HepG2 (cell line): ENCODE results near the gene TRIO. TPM values are rescaled to one million over a fixed set of nuclear protein-coding genes. Genes with fewer than 3 reads are reported as not detected.

Source experiments
- AGO1 ChIP-seq: fragments of 200-400 bp; formaldehyde crosslinking; IDR thresholded peaks from 2 replicates; pipeline ENCODE4 v1.6.1; 2017; ENCODE audit warnings: mild to moderate bottlenecking, low read depth, low read length, moderate library complexity; ENCODE audit not compliant: poor library complexity, severe bottlenecking
- ARNT2 ChIP-seq: sonication (generic); formaldehyde crosslinking; IDR thresholded peaks from 2 replicates; pipeline ENCODE4 v1.8.0; 2022; ENCODE audit warnings: mild to moderate bottlenecking, low read depth, missing genetic modification reagents, moderate library complexity
- ATF7-NPFF ChIP-seq: sonication (generic); formaldehyde crosslinking; IDR thresholded peaks from 2 replicates; pipeline ENCODE4 v1.8.1; 2023; ENCODE audit warnings: mild to moderate bottlenecking, low read depth, missing genetic modification reagents, moderate library complexity
- CBX5 ChIP-seq: sonication (generic); formaldehyde crosslinking; IDR thresholded peaks from 2 replicates; pipeline ENCODE4 v1.4.0; 2020; ENCODE audit warnings: missing genetic modification reagents, borderline replicate concordance
- GLI4 ChIP-seq: sonication (generic); formaldehyde crosslinking; IDR thresholded peaks from 2 replicates; pipeline ENCODE4 v1.5.1; 2020; ENCODE audit warnings: missing genetic modification reagents, mild to moderate bottlenecking, moderate library complexity, borderline replicate concordance
- IRF2 ChIP-seq: IDR thresholded peaks from 2 replicates; pipeline ENCODE4 v1.6.1; 2018; ENCODE audit warnings: missing genetic modification reagents, missing compliant biosample characterization
- KAT2B ChIP-seq: fragments of 150-350 bp; IDR thresholded peaks from 2 replicates; pipeline ENCODE4 v1.6.1; 2014; ENCODE audit warnings: low read depth, low read length, borderline replicate concordance
- PRPF4 ChIP-seq: fragments of 200-400 bp; formaldehyde crosslinking; IDR thresholded peaks from 2 replicates; pipeline ENCODE4 v1.6.1; 2016; ENCODE audit warnings: low read length, low read depth; ENCODE audit not compliant: poor library complexity, severe bottlenecking
- SSRP1 ChIP-seq: IDR thresholded peaks from 2 replicates; pipeline ENCODE4 v1.6.1; 2016; ENCODE audit warnings: control low read depth
- YEATS2 ChIP-seq: sonication (generic); formaldehyde crosslinking; IDR thresholded peaks from 2 replicates; pipeline ENCODE4 v1.4.0; 2020; ENCODE audit warnings: missing genetic modification reagents, borderline replicate concordance
- ZKSCAN8 ChIP-seq: IDR thresholded peaks from 2 replicates; pipeline ENCODE4 v1.6.1; 2016; ENCODE audit warnings: borderline replicate concordance, missing genetic modification reagents, missing compliant biosample characterization
- ZNF746 ChIP-seq: sonication (generic); formaldehyde crosslinking; IDR thresholded peaks from 2 replicates; pipeline ENCODE4 v1.8.0; 2022; ENCODE audit warnings: mild to moderate bottlenecking, missing genetic modification reagents
- ZNF749 ChIP-seq: sonication (generic); formaldehyde crosslinking; IDR thresholded peaks from 2 replicates; pipeline ENCODE4 v1.8.0; 2022; ENCODE audit warnings: mild to moderate bottlenecking, missing genetic modification reagents, moderate library complexity, borderline replicate concordance
- polyA plus RNA-seq, 8 experiments: library from polyadenylated mRNA; depleted of rRNA in 3 of 8; stranded (reverse) in 7 of 8; unstranded in 1 of 8; fragments of >200 nt; fragmentation: Illumina TruSeq in 4 of 8; extraction: Trizol in 4 of 8; gene quantifications; 2 replicates each; pipeline versions ENCODE4 v1.2.1 to v1.2.3, GENCODE V29; 2011 to 2016; ENCODE audit warnings: low read depth in 4 of 8, missing spikeins in 1 of 8, mixed read lengths in 1 of 8; ENCODE audit not compliant: insufficient read depth in 1 of 8
- total RNA-seq, 5 experiments: library from RNA; depleted of rRNA; stranded (reverse); fragments of >200 nt; fragmentation: Illumina TruSeq; extraction: Trizol; gene quantifications; 2 replicates each; pipeline ENCODE4 v1.2.3, GENCODE V29; 2016; ENCODE audit warnings: low read depth in 1 of 5
- TF ChIP-seq, protein P1 (sequence below): sonication (generic); formaldehyde crosslinking; IDR thresholded peaks from 2 replicates; pipeline ENCODE4 v1.5.0; 2020; ENCODE audit warnings: missing genetic modification reagents, mild to moderate bottlenecking, borderline replicate concordance
- TF ChIP-seq, protein P2 (sequence below): sonication (generic); formaldehyde crosslinking; IDR thresholded peaks from 2 replicates; pipeline ENCODE4 v1.4.0; 2020; ENCODE audit warnings: missing genetic modification reagents
- TF ChIP-seq, protein P3 (sequence below): sonication (generic); formaldehyde crosslinking; IDR thresholded peaks from 2 replicates; pipeline ENCODE4 v1.4.0; 2020; ENCODE audit warnings: mild to moderate bottlenecking, missing genetic modification reagents

Gene TRIO
- total and polyA plus RNA-seq, 2 of the 13 experiments (the other 11 are each of a cell fraction or from before 2014, with no cell fraction given): 45.2 to 45.9 TPM

DNA sequence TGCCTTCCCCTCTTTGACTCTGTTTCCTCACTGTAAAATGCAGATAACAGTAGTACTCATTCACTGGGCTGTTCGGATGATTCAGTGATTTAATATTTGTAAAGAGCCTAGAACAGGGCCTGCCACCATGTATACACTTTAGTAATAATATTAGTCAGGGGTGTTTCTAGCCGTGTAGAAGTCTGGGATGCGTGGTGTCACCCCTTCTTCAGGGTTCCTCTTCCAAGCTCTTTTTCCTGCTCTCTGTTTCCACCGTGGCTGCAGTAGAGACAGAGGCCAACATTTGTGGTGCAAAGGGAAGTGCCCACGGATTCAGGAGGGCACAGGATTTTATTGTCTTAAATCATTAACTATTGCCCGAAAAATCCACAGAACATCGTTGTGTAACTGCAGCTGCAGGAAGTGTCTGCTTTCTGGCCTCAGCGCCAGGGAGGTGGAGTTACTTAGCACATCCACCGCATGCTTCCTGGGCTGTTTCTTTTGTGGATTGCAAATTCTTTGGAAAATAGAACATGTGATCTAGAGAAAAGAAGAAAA is 61.7 kb downstream of the TRIO start (continued):
- TF ChIP-seq KAT2B (no peak), ZKSCAN8 (no peak), PRPF4 (no peak), IRF2 (CRISPR knock-in tag) (0 out of 2 replicates have a peak, but pooled peaks have one; percentile 44), ATF7-NPFF (CRISPR knock-in tag) (no peak), GLI4 (no peak), ZNF746 (CRISPR knock-in tag) (no peak), SSRP1 (CRISPR knock-in tag) (no peak), CBX5 (CRISPR knock-in tag) (no peak), ARNT2 (CRISPR knock-in tag) (no peak), ZNF749 (CRISPR knock-in tag) (no peak), AGO1 (no peak), YEATS2 (CRISPR knock-in tag) (no peak)
- TF ChIP-seq, protein P1, sequence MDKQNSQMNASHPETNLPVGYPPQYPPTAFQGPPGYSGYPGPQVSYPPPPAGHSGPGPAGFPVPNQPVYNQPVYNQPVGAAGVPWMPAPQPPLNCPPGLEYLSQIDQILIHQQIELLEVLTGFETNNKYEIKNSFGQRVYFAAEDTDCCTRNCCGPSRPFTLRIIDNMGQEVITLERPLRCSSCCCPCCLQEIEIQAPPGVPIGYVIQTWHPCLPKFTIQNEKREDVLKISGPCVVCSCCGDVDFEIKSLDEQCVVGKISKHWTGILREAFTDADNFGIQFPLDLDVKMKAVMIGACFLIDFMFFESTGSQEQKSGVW (CRISPR knock-in tag): no peak
- TF ChIP-seq, protein P2, sequence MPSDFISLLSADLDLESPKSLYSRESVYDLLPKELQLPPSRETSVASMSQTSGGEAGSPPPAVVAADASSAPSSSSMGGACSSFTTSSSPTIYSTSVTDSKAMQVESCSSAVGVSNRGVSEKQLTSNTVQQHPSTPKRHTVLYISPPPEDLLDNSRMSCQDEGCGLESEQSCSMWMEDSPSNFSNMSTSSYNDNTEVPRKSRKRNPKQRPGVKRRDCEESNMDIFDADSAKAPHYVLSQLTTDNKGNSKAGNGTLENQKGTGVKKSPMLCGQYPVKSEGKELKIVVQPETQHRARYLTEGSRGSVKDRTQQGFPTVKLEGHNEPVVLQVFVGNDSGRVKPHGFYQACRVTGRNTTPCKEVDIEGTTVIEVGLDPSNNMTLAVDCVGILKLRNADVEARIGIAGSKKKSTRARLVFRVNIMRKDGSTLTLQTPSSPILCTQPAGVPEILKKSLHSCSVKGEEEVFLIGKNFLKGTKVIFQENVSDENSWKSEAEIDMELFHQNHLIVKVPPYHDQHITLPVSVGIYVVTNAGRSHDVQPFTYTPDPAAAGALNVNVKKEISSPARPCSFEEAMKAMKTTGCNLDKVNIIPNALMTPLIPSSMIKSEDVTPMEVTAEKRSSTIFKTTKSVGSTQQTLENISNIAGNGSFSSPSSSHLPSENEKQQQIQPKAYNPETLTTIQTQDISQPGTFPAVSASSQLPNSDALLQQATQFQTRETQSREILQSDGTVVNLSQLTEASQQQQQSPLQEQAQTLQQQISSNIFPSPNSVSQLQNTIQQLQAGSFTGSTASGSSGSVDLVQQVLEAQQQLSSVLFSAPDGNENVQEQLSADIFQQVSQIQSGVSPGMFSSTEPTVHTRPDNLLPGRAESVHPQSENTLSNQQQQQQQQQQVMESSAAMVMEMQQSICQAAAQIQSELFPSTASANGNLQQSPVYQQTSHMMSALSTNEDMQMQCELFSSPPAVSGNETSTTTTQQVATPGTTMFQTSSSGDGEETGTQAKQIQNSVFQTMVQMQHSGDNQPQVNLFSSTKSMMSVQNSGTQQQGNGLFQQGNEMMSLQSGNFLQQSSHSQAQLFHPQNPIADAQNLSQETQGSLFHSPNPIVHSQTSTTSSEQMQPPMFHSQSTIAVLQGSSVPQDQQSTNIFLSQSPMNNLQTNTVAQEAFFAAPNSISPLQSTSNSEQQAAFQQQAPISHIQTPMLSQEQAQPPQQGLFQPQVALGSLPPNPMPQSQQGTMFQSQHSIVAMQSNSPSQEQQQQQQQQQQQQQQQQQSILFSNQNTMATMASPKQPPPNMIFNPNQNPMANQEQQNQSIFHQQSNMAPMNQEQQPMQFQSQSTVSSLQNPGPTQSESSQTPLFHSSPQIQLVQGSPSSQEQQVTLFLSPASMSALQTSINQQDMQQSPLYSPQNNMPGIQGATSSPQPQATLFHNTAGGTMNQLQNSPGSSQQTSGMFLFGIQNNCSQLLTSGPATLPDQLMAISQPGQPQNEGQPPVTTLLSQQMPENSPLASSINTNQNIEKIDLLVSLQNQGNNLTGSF: no peak
- TF ChIP-seq, protein P3, sequence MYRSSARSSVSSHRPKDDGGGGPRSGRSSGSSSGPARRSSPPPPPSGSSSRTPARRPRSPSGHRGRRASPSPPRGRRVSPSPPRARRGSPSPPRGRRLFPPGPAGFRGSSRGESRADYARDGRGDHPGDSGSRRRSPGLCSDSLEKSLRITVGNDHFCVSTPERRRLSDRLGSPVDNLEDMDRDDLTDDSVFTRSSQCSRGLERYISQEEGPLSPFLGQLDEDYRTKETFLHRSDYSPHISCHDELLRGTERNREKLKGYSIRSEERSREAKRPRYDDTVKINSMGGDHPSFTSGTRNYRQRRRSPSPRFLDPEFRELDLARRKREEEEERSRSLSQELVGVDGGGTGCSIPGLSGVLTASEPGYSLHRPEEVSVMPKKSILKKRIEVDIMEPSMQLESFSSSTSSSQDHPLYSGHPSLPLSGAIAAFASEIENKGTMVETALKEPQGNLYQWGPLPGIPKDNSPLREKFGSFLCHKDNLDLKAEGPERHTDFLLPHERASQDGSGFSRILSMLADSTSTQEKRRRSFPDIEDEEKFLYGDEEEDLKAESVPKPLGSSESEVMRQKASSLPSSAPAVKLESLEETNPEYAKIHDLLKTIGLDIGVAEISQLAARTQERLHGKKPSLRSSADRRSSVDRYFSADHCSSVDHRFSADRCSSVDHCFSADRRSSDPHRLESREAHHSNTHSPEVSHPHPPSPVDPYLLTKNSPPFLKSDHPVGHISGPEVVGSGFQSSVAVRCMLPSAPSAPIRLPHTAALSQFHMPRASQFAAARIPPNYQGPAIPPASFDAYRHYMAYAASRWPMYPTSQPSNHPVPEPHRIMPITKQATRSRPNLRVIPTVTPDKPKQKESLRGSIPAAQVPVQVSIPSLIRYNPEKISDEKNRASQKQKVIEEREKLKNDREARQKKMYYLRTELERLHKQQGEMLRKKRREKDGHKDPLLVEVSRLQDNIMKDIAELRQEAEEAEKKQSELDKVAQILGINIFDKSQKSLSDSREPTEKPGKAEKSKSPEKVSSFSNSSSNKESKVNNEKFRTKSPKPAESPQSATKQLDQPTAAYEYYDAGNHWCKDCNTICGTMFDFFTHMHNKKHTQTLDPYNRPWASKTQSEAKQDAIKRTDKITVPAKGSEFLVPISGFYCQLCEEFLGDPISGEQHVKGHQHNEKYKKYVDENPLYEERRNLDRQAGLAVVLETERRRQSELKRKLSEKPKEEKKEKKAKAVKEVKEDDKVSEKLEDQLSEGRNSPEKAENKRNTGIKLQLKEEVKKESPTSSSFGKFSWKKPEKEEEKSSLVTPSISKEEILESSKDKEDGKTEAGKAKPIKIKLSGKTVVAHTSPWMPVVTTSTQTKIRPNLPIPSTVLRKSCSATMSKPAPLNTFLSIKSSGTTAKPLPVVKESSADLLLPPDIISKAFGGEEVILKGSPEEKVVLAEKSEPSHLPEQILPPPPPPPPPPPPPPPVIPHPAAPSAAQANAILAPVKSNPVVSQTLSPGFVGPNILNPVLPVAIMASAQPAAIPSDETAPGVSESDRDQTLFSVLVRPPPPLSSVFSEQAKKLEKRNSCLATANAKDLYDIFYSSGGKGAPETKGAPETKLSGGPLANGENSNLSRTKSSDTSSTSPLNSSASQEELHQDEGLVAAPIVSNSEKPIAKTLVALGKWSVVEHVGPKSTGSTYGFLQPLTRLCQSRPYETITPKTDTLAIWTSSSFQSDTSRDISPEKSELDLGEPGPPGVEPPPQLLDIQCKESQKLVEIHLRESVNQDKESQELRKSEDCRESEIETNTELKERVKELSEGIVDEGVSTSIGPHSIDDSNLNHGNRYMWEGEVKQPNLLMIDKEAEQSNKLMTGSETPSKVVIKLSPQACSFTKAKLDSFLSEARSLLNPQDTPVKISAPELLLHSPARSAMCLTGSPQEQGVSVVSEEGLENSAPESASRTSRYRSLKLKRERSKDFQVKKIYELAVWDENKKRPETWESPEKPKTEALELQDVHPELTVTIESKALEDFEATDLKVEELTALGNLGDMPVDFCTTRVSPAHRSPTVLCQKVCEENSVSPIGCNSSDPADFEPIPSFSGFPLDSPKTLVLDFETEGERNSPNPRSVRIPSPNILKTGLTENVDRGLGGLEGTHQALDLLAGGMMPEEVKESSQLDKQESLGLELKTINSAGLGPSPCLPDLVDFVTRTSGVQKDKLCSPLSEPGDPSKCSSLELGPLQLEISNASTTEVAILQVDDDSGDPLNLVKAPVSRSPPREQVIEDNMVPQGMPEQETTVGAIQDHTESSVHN (CRISPR knock-in tag): no peak
